AG09309 (cell line): ENCODE data around the gene C11orf58.

ENCODE experiments used
- DNase-seq: peaks from one replicate; pipeline ENCODE4 v3.0.0-alpha.2; 2010; ENCODE audit warnings: low read depth
- H3K4me3 ChIP-seq: 2 replicates; pipeline ENCODE4 v1.5.1; 2011; ENCODE audit warnings: mild to moderate bottlenecking, low read depth, low read length, moderate library complexity; ENCODE audit not compliant: control insufficient read depth
- TF ChIP-seq, protein P1 (sequence below): IDR thresholded peaks from 2 replicates; pipeline ENCODE4 v1.5.1; 2011; ENCODE audit warnings: mild to moderate bottlenecking, low read depth, low read length, inconsistent platforms; ENCODE audit not compliant: insufficient read depth, control insufficient read depth; ENCODE audit errors: missing control alignments

Gene C11orf58

GRCh38 chr11:16783321-16783801 is 44.9 kb downstream of the C11orf58 start:
- TF ChIP-seq, protein P1, sequence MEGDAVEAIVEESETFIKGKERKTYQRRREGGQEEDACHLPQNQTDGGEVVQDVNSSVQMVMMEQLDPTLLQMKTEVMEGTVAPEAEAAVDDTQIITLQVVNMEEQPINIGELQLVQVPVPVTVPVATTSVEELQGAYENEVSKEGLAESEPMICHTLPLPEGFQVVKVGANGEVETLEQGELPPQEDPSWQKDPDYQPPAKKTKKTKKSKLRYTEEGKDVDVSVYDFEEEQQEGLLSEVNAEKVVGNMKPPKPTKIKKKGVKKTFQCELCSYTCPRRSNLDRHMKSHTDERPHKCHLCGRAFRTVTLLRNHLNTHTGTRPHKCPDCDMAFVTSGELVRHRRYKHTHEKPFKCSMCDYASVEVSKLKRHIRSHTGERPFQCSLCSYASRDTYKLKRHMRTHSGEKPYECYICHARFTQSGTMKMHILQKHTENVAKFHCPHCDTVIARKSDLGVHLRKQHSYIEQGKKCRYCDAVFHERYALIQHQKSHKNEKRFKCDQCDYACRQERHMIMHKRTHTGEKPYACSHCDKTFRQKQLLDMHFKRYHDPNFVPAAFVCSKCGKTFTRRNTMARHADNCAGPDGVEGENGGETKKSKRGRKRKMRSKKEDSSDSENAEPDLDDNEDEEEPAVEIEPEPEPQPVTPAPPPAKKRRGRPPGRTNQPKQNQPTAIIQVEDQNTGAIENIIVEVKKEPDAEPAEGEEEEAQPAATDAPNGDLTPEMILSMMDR = no peak
- no peak overlapping the region for H3K4me3 ChIP-seq
- DNase-seq = no peak

- TF ChIP-seq, protein P1 = no peak
- no peak overlapping the region for H3K4me3 ChIP-seq
- no peak for DNase-seq
Measured at GRCh38 chr11:16784097-16784496, 45.6 kb downstream of the C11orf58 start.

- TF ChIP-seq, protein P1 = no peak
- H3K4me3 ChIP-seq = no peak overlapping the region
Measured at GRCh38 chr11:16784666-16785065, 46.2 kb downstream of the C11orf58 start.

DNA sequence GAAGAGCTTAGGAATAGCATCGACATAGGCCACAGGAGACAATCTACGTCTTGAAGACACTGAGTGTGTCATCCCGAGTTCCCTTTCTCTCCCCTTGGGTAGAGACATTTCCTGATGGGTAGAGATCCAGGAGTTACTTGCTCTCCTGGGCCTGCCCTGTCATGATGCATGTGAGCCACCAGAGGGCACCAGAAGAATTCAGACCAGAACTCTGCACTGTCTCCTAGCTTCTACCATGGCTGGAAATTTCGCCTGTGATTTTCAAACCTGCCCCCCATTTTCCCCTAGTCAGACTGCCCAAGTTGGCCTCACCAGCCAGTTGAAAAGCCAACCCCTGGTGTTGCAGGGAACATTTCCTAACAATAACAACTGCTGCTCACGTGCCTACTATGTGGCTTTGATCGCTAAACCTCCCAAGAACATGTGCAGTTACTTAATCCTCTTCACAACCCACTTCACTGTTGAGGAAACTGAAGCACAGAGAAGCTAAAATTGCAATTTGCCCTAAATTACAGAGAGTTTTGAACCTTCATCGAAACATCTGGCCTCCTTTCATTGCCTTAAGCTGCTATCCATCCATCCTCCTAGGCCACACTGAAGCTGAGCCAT is 47.2 kb downstream of the C11orf58 start:
- DNase-seq = no peak
- TF ChIP-seq, protein P1 = peak; percentile 90
- no peak overlapping the region for H3K4me3 ChIP-seq

More at GRCh38 chr11:16784666-16785065, 46.2 kb downstream of the C11orf58 start:
- no peak for DNase-seq

- DNase-seq = no peak
- TF ChIP-seq, protein P1 = no peak
- no peak overlapping the region for H3K4me3 ChIP-seq
Measured at GRCh38 chr11:16786131-16786530, 47.7 kb downstream of the C11orf58 start.

DNA sequence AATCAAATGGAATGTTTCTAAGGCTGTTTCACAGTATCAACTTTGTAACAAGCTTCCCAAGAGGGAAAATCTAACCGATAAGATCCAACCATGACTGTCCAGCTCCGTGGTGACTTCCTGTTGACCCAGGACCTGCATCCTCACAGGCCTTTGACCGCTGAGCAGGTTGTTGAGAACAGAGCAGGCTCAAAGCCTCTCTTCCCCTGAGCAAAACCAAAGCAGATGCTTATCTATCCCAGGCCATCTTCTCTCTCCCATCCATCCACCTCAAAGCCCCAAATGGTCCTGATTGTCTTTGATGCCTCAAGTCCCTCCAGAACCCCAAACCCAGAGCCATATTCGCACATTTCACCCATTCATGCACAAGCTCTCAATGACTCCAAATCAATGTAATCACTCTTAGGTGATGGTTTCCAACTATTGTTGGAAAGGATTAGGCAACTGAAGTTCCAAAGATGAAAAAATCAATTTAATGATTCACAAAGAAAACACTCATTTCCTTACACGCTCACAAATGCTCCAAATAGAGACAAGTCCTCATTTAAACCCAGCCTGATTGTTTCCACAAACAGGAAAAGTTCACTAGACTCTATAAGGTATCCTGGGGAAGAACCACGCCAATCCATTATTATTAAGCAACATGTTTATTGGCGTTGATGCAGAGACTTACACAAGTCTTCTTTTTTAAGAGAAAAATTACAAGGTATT is 48.7 kb downstream of the C11orf58 start:
- no peak for DNase-seq
- H3K4me3 ChIP-seq = no peak overlapping the region
- TF ChIP-seq, protein P1 = no peak
